Fibroblast of lung (primary cell): ENCODE data around the gene AZIN2. TPM values are rescaled to one million over a fixed set of nuclear protein-coding genes. Genes with fewer than 3 reads are reported as not detected.

Source experiments
- DNase-seq, 2 donors: peaks; one replicate each; pipeline versions ENCODE4 v3.0.0 to v3.0.0-alpha.2; 2010; ENCODE audit warnings: low read depth in 2 of 2
- H2AFZ ChIP-seq: 2 replicates; pipeline ENCODE4 v1.5.1; 2012; ENCODE audit warnings: low read length, control low read depth, inconsistent platforms
- H3K27ac ChIP-seq: 2 replicates; pipeline ENCODE4 v1.5.1; 2011; ENCODE audit warnings: low read length, control low read depth; ENCODE audit not compliant: insufficient read depth
- H3K27me3 ChIP-seq: 2 replicates; pipeline ENCODE4 v1.5.1; 2011; ENCODE audit warnings: mild to moderate bottlenecking, low read length; ENCODE audit not compliant: control insufficient read depth, insufficient read depth
- H3K36me3 ChIP-seq: 2 replicates; pipeline ENCODE4 v1.5.1; 2011; ENCODE audit warnings: low read length; ENCODE audit not compliant: control insufficient read depth, insufficient read depth
- H3K4me1 ChIP-seq: 2 replicates; pipeline ENCODE4 v1.5.1; 2011; ENCODE audit warnings: low read length; ENCODE audit not compliant: control insufficient read depth, insufficient read depth; ENCODE audit errors: extremely low read depth
- H3K4me2 ChIP-seq: 2 replicates; pipeline ENCODE4 v1.5.1; 2011; ENCODE audit warnings: low read length, control low read depth; ENCODE audit not compliant: insufficient read depth; ENCODE audit errors: extremely low read depth
- H3K4me3 ChIP-seq, 4 experiments: fragments of 200-600 bp in 1 of 4; sonication (generic) in 1 of 4; replicated peaks in 1 of 4; 2 replicates each; pipeline ENCODE4 v1.5.1; 2011 to 2016; ENCODE audit warnings: low read length in 4 of 4, low read depth in 3 of 4, mild to moderate bottlenecking in 3 of 4, control low read depth in 2 of 4, inconsistent platforms in 1 of 4, mixed read lengths in 1 of 4; ENCODE audit not compliant: insufficient read depth in 1 of 4; ENCODE audit errors: control extremely low read depth in 1 of 4
- H3K79me2 ChIP-seq: 2 replicates; pipeline ENCODE4 v1.5.1; 2012; ENCODE audit warnings: mild to moderate bottlenecking, low read length, inconsistent platforms; ENCODE audit not compliant: control insufficient read depth, insufficient read depth
- H3K9ac ChIP-seq: 2 replicates; pipeline ENCODE4 v1.5.1; 2011; ENCODE audit warnings: mild to moderate bottlenecking, low read length, control low read depth; ENCODE audit not compliant: insufficient read depth
- H3K9me3 ChIP-seq: 2 replicates; pipeline ENCODE4 v1.5.1; 2012; ENCODE audit warnings: low read depth, low read length; ENCODE audit not compliant: control insufficient read depth, insufficient read depth
- H4K20me1 ChIP-seq: 2 replicates; pipeline ENCODE4 v1.5.1; 2011; ENCODE audit warnings: low read length; ENCODE audit not compliant: control insufficient read depth, insufficient read depth; ENCODE audit errors: extremely low read depth
- CTCF ChIP-seq, 2 donors: IDR thresholded peaks in 1 of 2; conservative IDR thresholded peaks in 1 of 2; 1 replicate in 1 of 2; 2 replicates in 1 of 2; pipeline ENCODE4 v1.5.1; 2011 to 2012; ENCODE audit warnings: low read length in 2 of 2, control low read depth in 1 of 2, inconsistent platforms in 1 of 2, low read depth in 1 of 2, mild to moderate bottlenecking in 1 of 2
- EZH2 ChIP-seq: IDR thresholded peaks from 2 replicates; pipeline ENCODE4 v1.5.1; 2012; ENCODE audit warnings: low read length, control low read depth, mild to moderate bottlenecking; ENCODE audit errors: missing control alignments
- polyA plus RNA-seq, 2 donors: library from polyadenylated mRNA; depleted of rRNA in 1 of 2; stranded (reverse) in 1 of 2; unstranded in 1 of 2; fragments of >200 nt; gene quantifications; 2 replicates each; pipeline ENCODE4 v1.2.1, GENCODE V29; 2011 to 2012; ENCODE audit warnings: missing spikeins in 1 of 2
- total RNA-seq: library from RNA; depleted of rRNA; stranded (reverse); fragments of >200 nt; gene quantifications from 2 replicates; pipeline ENCODE4 v1.2.1, GENCODE V29; 2014

AZIN2 gene
- total and polyA plus RNA-seq, 2 donors (not counting 1 experiment from before 2014, with no cell fraction given) = 3.2 to 9.1 TPM

DNA sequence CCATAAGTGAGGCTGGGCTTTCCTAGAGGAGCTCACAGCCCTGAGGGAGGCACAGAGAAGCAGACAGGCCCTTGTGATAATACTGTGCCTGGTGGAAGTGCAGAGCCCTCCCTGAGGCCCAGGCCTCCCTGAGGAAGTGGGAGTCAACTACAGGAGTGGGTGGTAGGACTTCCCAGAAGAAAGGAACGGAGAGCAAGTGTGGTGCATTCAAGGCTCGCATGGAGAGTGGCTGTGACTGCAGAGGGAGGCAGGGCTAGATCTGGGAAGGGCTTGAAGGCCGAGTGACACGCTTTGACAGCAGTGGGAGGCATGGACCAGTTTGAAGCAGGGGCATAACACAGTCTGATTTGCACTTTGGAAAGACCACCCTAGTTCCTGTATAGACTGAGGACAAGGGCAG is 37.3 kb downstream of the AZIN2 start:
- H3K27me3 ChIP-seq = no peaks in the 10 kb centered on the region
- no peaks in the 10 kb centered on the region for H4K20me1 ChIP-seq
- no peak overlapping the region for H3K4me3 ChIP-seq
- no peaks in the 10 kb centered on the region for H3K79me2 ChIP-seq
- no peak for DNase-seq
- TF ChIP-seq CTCF (conservative IDR thresholded peaks at IDR 0.05 in 1 of 2, IDR thresholded peaks at IDR 0.05 in 1 of 2; ENCODE audit: low read depth in 1 of 2, low read length in 2 of 2) (no peak), EZH2 (no peak)
- H3K4me1 ChIP-seq = no peaks in the 10 kb centered on the region
- H3K9me3 ChIP-seq = no peaks in the 10 kb centered on the region
- no peak overlapping the region for H3K9ac ChIP-seq
- no peaks in the 10 kb centered on the region for H3K36me3 ChIP-seq
- no peak overlapping the region for H3K4me2 ChIP-seq
- no peak overlapping the region for H3K27ac ChIP-seq
- H2AFZ ChIP-seq = no peak overlapping the region

- Histone ChIP-seq H3K4me2 (no peak overlapping the region), H3K9ac (no peak overlapping the region), H3K4me1 (no peaks in the 10 kb centered on the region), H3K4me3 (no peak overlapping the region), H3K36me3 (no peaks in the 10 kb centered on the region), H2AFZ (no peak overlapping the region), H3K9me3 (no peaks in the 10 kb centered on the region), H3K79me2 (no peaks in the 10 kb centered on the region), H4K20me1 (no peaks in the 10 kb centered on the region), H3K27ac (no peak overlapping the region), H3K27me3 (no peaks in the 10 kb centered on the region)
- DNase-seq = no peak
- no peak for TF ChIP-seq EZH2
- TF ChIP-seq CTCF (conservative IDR thresholded peaks at IDR 0.05 in 1 of 2, IDR thresholded peaks at IDR 0.05 in 1 of 2; ENCODE audit: low read depth in 1 of 2, low read length in 2 of 2) = no peak
These were observed 38.1 kb downstream of the AZIN2 start for GRCh38 chr1:33119050-33119449.

GRCh38 chr1:33119532-33120217 is 38.7 kb downstream of the AZIN2 start:
- TF ChIP-seq EZH2 (no peak), CTCF (conservative IDR thresholded peaks at IDR 0.05 in 1 of 2, IDR thresholded peaks at IDR 0.05 in 1 of 2; ENCODE audit: low read depth in 1 of 2, low read length in 2 of 2) (no peak)
- H4K20me1 ChIP-seq = no peaks in the 10 kb centered on the region
- no peaks in the 10 kb centered on the region for H3K9me3 ChIP-seq
- no peak overlapping the region for H3K4me2 ChIP-seq
- no peak overlapping the region for H2AFZ ChIP-seq
- no peaks in the 10 kb centered on the region for H3K79me2 ChIP-seq
- H3K4me3 ChIP-seq = no peak overlapping the region
- no peaks in the 10 kb centered on the region for H3K4me1 ChIP-seq
- H3K27me3 ChIP-seq = no peaks in the 10 kb centered on the region
- H3K36me3 ChIP-seq = no peaks in the 10 kb centered on the region
- H3K9ac ChIP-seq = no peak overlapping the region
- peak; percentile 19 to 33 for DNase-seq
- H3K27ac ChIP-seq = no peak overlapping the region
